NCI-H748 (cell line): ENCODE measurements around the gene MAP4K5.

Source experiments
- DNase-seq: peaks from one replicate; lab custom pipeline; 2025; ENCODE audit not compliant: unreplicated experiment; lab: John Stamatoyannopoulos, UW

The MAP4K5 gene

DNA sequence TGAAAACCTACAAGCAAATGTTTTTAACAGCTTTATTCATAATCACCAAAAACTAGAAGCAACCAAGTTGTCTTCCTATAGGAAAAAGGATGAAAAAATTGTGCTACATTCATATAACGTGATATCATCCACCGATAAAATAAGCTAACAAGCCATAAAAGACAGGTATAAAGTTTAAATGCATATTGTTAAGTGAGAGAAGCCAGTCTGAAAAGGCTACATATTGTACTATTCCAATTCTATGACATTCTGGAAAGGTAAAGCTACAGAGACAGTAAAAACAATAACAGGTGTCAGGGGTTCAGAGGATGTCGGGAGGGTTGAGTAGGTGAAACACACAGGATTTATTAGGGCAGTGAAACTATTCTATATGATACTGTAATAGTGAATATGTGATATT is 158.4 kb downstream of the MAP4K5 start:
- no peak for DNase-seq

GRCh38 chr14:50371546-50371945 is 160.8 kb downstream of the MAP4K5 start:
- no peak for DNase-seq
